Thyroid gland (tissue), 4 donors: ENCODE measurements around the gene IYD. TPM values are rescaled to one million over a fixed set of nuclear protein-coding genes. Genes with fewer than 3 reads are reported as not detected.

Experiments
- DNase-seq, 2 donors: peaks; one replicate each; pipeline ENCODE4 v3.0.0-alpha.2; 2019
- H3K27ac ChIP-seq, 3 donors: fragments of 200-600 bp; sonication (generic); 1 replicate in 2 of 3; 2 replicates in 1 of 3; pipeline ENCODE4 v1.5.1; 2016 to 2019; ENCODE audit warnings: mild to moderate bottlenecking in 1 of 3, moderate library complexity in 1 of 3
- H3K27me3 ChIP-seq: fragments of 200-600 bp; sonication (generic); one replicate; pipeline ENCODE4 v1.5.1; 2019
- H3K36me3 ChIP-seq, 2 donors: fragments of 200-600 bp; sonication (generic); one replicate each; pipeline ENCODE4 v1.5.1; 2016 to 2019
- H3K4me1 ChIP-seq, 2 donors: fragments of 200-600 bp; sonication (generic); one replicate each; pipeline ENCODE4 v1.5.1; 2017 to 2019
- H3K4me3 ChIP-seq, 3 donors: fragments of 200-600 bp; sonication (generic); replicated peaks in 1 of 3; 1 replicate in 2 of 3; 2 replicates in 1 of 3; pipeline ENCODE4 v1.5.1; 2016; ENCODE audit warnings: mild to moderate bottlenecking in 1 of 3
- H3K9me3 ChIP-seq: fragments of 200-600 bp; sonication (generic); one replicate; pipeline ENCODE4 v1.5.1; 2017
- CTCF ChIP-seq, 6 experiments: fragments of 200-600 bp in 3 of 6; fragments of 450-650 bp in 3 of 6; sonication (generic) in 3 of 6; IDR thresholded peaks; one replicate each; pipeline ENCODE4 v1.5.1; 2016 to 2019; ENCODE audit warnings: antibody characterized with exemption in 6 of 6, mild to moderate bottlenecking in 2 of 6, inconsistent platforms in 1 of 6, moderate library complexity in 1 of 6
- POLR2A ChIP-seq, 2 donors: fragments of 450-650 bp; IDR thresholded peaks; one replicate each; pipeline ENCODE4 v1.6.1; 2017; ENCODE audit warnings: antibody characterized with exemption in 2 of 2, mild to moderate bottlenecking in 2 of 2, moderate library complexity in 1 of 2
- WGBS, 2 donors: methylation state at CpG; one replicate each; pipeline ENCODE4 v1.1.5; 2017; 5-methylcytosine and 5-hydroxymethylcytosine counted together
- intact Hi-C: fragments of 100-400 bp; cut with DNase I; formaldehyde crosslinking; loops from one replicate; pipeline ENCODE4 v1.15.1; 2023
- total RNA-seq, 4 donors: library from RNA; depleted of rRNA; stranded (reverse); fragments of >200 nt; gene quantifications; one replicate each; pipeline ENCODE4 v1.2.3, GENCODE V29; 2016

IYD gene
- total RNA-seq, 4 donors from 2014 or later, result 571 to 1,038 (median 665) TPM

- Histone ChIP-seq H3K27ac (peak overlapping the region; percentile 32 to 74 (median 47)), H3K4me3 (no peak overlapping the region), H3K4me1 (peaks cover 43% of the 10 kb centered on the region in 2 donors), H3K9me3 (no peaks in the 10 kb centered on the region), H3K36me3 (no peaks in the 10 kb centered on the region), H3K27me3 (no peaks in the 10 kb centered on the region)
- peak; percentile 67 to 69 for DNase-seq
- WGBS, 2 donors, result 29 to 32% methylated on average over 6 of the region's 6 CpGs
- intact Hi-C loops, result no loop called here
- TF ChIP-seq POLR2A (IDR thresholded peaks at IDR 0.05) (peak in 1 of 2 donors; percentile 11), CTCF (IDR thresholded peaks at IDR 0.05) (no peak)
Measured at GRCh38 chr6:150408842-150409241, 40.0 kb downstream of the IYD start.

- WGBS, 2 donors, result 4 to 25% methylated on average over 1 of the region's 1 CpG
- TF ChIP-seq CTCF (IDR thresholded peaks at IDR 0.05), result no peak
- no peak for TF ChIP-seq POLR2A (IDR thresholded peaks at IDR 0.05)
- Histone ChIP-seq H3K9me3 (no peaks in the 10 kb centered on the region), H3K4me3 (no peak overlapping the region), H3K27ac (peak overlapping the region; percentile 40 to 74 (median 47)), H3K27me3 (no peaks in the 10 kb centered on the region), H3K4me1 (peaks cover 43% of the 10 kb centered on the region in 2 donors), H3K36me3 (no peaks in the 10 kb centered on the region)
- intact Hi-C loops, result no loop called here
- peak; percentile 83 to 85 for DNase-seq
Measured at GRCh38 chr6:150409576-150410066, 40.8 kb downstream of the IYD start.

DNA sequence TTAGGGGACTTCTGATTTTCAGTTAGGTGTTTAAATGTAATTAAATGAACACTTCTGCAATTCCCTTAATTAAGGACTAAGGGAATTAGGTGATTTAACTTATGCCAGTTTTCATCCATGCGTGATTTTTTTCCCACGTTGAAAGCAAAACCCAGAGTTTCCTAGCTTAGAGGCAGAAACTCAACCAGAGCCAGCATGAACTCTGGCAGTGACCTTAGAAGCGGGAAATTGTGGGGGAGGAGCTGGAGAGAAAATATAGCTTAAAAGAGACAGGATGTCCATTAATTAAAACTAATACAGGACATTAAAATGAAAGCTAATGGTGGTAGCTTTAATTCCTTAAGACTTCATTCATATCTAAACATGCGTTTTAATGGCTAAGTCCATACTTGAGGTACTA lies 41.6 kb downstream of the IYD start:
- Histone ChIP-seq H3K27ac (peak overlapping the region; percentile 40 to 74 (median 47)), H3K36me3 (no peaks in the 10 kb centered on the region), H3K27me3 (no peaks in the 10 kb centered on the region), H3K4me3 (no peak overlapping the region), H3K4me1 (peaks cover 43% of the 10 kb centered on the region in 2 donors), H3K9me3 (no peaks in the 10 kb centered on the region)
- DNase-seq, result no peak
- TF ChIP-seq POLR2A (IDR thresholded peaks at IDR 0.05) (no peak), CTCF (IDR thresholded peaks at IDR 0.05) (no peak)
- intact Hi-C loops, result no loop called here
- 46 to 49% methylated on average over 4 of the region's 4 CpGs for WGBS, 2 donors

DNA sequence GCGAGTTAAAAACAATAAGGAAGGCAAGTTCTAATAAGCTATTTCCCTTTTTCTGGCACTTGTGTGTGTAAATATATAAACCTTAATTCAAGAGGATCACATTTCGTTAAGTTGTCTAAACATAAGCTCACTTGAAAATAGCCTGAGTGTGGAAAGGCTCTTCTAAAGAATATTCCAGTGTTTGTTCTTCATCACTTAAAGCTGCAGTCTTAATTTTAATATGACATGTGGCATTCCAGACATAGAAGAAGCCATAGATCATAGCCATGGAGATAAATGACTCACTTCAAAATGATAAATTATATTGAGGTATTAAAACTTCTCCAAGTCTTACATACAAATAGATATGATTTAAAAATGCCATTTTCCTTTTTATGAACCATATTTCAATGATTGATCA lies 42.1 kb downstream of the IYD start:
- H3K4me1 ChIP-seq, result peaks cover 43% of the 10 kb centered on the region in 2 donors
- no peak overlapping the region for H3K4me3 ChIP-seq
- no peaks in the 10 kb centered on the region for H3K9me3 ChIP-seq
- intact Hi-C loops, result no loop called here
- no peak for DNase-seq
- H3K27me3 ChIP-seq, result no peaks in the 10 kb centered on the region
- WGBS, 2 donors, result 16 to 19% methylated on average over 2 of the region's 2 CpGs
- no peak overlapping the region for H3K27ac ChIP-seq
- no peaks in the 10 kb centered on the region for H3K36me3 ChIP-seq
- TF ChIP-seq CTCF (IDR thresholded peaks at IDR 0.05) (no peak), POLR2A (IDR thresholded peaks at IDR 0.05) (no peak)

DNA sequence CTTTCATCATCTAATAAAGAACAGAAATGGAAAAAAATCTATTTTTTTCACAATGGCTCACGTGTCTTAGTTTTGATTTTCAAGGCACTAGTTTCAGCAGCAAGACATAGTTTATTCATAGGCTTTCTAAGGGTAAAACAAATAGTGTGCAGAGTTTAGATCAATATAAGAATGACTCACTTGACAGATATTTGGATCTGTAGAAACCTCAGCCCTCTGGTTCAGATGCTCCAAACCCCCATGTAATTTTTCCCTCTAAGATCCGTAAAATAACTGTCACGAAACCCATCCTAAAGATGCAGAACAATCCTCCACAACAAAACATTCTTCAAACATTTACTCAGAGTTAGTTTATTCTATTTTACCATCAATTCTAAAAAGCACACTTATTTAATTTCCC lies 43.4 kb downstream of the IYD start:
- 90 to 94% methylated on average over 3 of the region's 3 CpGs for WGBS, 2 donors
- no peak for TF ChIP-seq POLR2A (IDR thresholded peaks at IDR 0.05)
- TF ChIP-seq CTCF (IDR thresholded peaks at IDR 0.05), result no peak
- no peak overlapping the region for H3K4me3 ChIP-seq
- no peaks in the 10 kb centered on the region for H3K36me3 ChIP-seq
- peaks cover 39 to 42% of the 10 kb centered on the region in 2 donors for H3K4me1 ChIP-seq
- no peaks in the 10 kb centered on the region for H3K27me3 ChIP-seq
- no peak for DNase-seq
- intact Hi-C loops, result no loop called here
- no peak overlapping the region for H3K27ac ChIP-seq
- no peaks in the 10 kb centered on the region for H3K9me3 ChIP-seq
